AG09319 (cell line): ENCODE results near the gene SMARCA1.

Experiments
- DNase-seq: peaks from one replicate; pipeline ENCODE4 v3.0.0-alpha.2; 2010; ENCODE audit warnings: low read depth; ENCODE audit errors: extremely low read depth
- TF ChIP-seq, protein P1 (sequence below): IDR thresholded peaks from 2 replicates; pipeline ENCODE4 v1.5.1; 2011; ENCODE audit warnings: low read depth, mild to moderate bottlenecking, inconsistent platforms, low read length, moderate library complexity

Gene SMARCA1

DNA sequence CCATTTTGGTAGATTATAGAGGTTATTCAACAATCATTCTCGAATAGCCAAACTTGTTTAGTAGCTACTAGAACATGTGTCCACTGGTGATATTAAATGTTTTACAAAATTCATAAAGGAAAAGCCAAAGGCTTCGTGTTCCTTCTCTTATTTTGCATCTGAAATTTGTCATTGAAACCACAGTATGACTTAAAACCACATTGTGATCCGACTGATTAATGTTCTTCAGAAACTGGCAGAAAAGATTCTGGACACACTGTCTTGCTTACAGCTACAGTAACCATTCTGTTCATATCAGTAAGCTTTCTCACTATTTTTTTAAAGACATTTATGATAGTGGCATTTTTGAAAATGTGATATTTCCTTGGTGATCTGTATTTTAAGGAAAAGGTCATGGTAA lies 2.6 kb upstream of the SMARCA1 start:
- TF ChIP-seq, protein P1, sequence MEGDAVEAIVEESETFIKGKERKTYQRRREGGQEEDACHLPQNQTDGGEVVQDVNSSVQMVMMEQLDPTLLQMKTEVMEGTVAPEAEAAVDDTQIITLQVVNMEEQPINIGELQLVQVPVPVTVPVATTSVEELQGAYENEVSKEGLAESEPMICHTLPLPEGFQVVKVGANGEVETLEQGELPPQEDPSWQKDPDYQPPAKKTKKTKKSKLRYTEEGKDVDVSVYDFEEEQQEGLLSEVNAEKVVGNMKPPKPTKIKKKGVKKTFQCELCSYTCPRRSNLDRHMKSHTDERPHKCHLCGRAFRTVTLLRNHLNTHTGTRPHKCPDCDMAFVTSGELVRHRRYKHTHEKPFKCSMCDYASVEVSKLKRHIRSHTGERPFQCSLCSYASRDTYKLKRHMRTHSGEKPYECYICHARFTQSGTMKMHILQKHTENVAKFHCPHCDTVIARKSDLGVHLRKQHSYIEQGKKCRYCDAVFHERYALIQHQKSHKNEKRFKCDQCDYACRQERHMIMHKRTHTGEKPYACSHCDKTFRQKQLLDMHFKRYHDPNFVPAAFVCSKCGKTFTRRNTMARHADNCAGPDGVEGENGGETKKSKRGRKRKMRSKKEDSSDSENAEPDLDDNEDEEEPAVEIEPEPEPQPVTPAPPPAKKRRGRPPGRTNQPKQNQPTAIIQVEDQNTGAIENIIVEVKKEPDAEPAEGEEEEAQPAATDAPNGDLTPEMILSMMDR: no peak
- DNase-seq: no peak

DNA sequence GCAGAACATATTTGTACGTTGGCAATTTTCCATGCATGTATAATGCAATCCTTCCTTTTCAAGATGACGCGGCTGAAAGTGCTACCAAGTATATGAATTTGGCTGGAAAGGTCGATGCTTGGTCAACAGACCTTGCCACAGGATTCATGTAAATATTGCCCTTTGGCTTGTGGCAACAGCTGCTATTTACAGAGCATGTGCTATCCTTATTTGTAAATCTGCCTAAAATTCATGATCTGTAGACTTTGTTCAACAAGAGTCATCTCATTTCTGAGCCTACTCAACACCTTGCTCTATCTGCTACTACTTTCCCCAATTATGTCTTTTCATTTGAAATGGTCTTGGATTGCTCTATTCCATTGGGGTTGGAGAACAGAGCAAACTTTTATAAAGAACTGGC lies 1.9 kb upstream of the SMARCA1 start:
- TF ChIP-seq, protein P1: no peak
- DNase-seq: no peak

DNA sequence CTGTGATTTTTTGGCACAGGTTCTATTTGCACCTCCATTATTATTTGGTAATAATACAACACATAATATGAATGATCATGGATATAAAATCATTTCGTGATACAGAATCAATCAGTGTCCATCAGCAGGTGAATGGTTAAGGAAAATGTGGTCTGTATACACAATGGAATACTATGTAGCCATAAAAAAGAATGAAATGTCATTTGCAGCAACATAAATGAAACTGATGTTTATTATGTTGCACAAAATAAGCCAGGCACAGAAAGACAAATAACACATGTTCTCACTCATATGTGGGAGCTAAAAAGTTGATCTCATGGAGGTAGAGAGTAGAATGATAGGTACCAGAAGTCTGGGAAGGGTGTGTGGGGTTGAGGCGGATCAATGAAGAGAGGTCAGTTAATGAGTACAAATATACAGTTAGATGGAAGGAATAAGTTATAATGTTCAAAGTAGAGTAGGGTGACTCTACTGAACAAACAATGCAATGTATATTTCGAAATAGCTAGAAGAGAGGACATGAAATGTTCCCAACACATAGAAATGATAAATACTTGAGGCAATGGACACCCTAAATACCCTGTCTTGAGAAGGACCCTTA lies 1.1 kb upstream of the SMARCA1 start:
- TF ChIP-seq, protein P1: no peak
- no peak for DNase-seq

DNA sequence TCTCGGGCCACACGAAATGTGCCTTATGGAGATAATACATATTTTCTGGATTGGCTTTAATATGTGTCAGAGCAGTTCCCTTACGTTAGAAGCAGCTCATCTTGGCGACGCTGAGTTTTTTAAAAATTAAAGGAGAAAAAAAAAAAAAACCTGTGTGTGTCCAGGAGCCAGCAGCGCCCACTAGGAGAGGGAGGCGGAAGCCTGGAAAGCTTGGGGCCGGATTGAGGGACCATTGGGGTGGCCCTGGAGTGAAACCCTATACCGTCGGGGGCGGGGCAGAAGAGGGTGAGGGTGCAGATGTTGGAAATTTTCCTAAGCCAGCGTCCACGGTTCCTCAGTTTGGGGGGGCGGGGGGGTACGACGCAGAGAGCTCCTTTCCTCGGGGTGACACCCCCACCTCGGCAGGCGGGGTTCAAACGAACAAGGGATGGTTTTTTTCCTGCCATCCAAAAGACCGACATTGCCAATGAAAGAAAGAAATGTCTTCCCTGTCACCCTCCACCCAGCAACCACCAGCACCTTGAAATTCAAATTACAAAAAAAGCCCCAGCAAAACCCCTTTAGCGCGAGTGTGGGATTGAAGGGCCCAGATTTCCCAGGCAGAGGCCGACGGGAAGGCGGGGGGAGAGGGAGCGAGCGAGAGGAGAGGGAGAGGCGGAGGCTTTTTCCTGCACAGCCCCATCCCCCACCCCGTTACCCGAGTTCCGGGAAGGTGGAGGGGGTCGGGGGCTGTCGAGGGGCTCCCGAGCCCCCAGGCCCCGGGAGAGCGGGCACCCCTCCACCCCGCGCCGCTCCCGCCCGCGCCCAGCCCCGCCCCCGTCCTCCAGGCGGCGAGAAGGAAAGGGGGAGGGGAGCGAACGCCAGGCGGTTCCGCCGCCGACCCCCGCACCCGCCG lies 859 bp downstream of the SMARCA1 start:
- TF ChIP-seq, protein P1: peak; percentile 27
- no peak for DNase-seq

DNA sequence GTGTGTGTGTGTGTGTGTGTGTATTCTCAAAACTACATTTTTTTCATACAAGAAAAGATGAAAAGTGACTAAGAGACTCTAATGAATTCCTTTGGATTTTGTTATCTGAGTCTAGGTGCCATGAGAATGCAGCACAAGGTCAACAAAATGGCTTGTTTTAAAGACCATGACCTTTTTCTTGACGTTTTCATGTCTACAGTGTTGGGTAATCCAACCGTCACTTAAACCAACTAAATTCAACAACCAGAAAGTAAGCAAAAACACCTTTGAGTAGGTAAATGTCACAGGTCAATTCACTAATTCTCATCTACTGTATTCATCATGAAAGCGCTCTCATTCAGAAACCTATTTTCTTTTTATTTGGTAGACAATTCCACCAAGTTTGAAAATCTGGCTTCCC lies 3.1 kb downstream of the SMARCA1 start:
- no peak for DNase-seq
- TF ChIP-seq, protein P1: no peak

DNA sequence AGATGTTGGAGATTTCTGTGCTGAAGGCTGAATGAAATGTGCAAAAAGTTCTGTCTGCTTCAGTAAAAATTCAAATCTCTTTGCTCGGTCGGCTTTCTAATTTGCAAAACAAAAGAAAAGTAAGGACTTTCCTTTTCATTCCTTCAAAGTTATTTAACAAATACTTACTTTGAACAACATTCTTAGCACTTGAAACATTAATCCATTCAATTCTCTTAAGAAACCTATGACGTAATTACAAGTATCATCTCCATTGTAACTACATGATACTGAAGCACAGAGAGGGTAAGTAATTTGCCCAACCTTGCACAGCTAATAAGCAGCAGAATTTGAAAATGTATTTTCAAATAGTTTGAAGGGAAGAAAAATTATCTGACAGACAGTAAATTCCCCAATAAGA lies 6.9 kb downstream of the SMARCA1 start:
- TF ChIP-seq, protein P1: no peak
- DNase-seq: no peak

DNA sequence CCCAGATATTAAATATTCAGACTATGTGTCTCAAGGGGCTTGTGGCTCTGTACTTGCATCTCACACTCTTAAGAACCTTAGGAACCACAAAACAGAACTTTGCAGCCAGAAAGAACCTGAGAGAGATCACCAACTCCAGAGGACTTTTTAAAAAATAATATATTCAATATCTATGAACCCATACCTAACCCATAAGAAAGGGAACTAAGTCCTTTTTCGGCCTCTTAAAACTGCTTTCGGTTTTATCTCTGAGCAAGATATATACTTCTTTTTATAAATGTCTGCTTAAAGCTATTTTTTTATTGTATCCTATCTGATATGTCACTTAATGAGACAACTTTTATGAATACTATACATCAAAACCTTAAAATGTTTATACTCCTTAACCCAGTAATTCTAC lies 10.9 kb downstream of the SMARCA1 start:
- TF ChIP-seq, protein P1: no peak
- DNase-seq: no peak
